Measurements from ENCODE around the gene GATA3.

The GATA3 gene

DNA sequence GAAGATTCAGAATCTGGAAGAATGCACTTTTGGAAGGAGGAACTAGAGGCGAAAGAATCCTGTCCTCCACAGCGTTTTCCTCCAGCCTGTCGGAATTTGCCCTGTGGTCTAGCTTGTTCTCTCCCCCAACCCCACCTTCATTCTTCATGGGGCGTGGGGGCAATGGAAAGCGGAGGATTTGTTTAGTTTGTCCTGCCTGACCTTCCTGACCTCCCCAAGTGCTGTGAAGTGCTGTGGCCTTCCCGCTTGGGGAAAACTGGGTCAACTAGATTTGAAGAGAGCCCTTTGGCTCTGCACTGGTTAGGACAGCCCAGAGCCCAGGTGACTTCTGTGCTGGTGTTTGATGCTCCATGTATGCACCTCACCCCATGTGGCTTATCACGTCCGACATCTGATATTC, 49.1 kb downstream of the GATA3 start:
- DNase-seq, result no peak

- no peak for DNase-seq
These were observed 49.5 kb downstream of the GATA3 start for GRCh38 chr10:8104005-8104404.

- no peak for DNase-seq
These were observed 50.2 kb downstream of the GATA3 start for GRCh38 chr10:8104721-8105120.

- DNase-seq, result no peak
These were observed 51.4 kb downstream of the GATA3 start for GRCh38 chr10:8105932-8106331.

DNA sequence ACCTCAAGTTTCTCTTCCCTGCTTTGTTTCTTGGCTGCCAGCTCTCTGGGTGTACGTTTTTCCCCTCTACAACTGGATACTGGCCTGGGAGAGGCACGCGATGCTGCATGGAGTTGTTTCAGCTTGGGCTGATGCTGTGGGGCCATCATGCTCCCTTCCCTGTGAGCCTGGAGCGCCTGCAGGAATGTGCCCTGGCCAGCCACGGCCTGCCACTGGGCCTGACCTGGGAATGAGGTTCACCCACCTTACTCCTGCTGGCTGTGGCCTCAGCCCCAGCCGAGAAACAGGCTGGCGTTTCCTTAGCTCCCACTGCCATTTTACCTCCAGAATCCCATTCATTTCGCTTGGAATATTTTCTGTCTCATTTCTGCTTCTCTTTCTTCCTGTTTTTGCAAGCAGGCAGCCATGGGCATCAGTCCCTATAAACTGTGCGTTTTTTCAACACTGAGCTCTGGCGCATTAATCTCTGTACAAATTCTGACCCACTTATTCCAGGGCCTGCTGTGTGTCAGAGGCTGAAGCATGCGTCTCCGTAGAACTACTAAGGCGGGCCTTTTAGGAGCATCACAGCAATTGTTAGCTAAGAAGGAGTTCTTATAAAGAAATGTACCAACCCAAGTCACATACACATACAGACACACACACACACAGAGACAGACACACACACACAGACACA, 57.9 kb downstream of the GATA3 start:
- no peak for DNase-seq

GRCh38 chr10:8112942-8113442, 58.5 kb downstream of the GATA3 start:
- DNase-seq, result no peak

DNA sequence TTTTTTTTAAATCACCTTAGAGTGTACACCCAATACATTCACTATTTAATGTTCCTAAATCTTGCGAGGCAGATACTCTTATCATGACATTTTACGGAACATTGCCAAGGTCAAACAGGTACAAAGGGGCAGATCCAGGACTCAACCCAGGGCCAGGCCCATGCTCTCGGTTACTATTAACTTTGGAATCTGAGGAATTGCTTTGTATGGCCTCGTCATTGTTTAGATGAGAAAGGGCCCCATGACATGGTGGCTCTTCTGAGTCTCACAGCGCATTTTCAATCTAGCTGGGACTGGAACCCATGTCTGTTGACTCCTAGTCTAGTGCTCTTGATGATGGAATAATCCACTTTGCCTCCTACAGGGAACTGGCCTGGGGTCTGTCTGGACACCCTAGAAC, 59.1 kb downstream of the GATA3 start:
- DNase-seq, result no peak

GRCh38 chr10:8114741-8115617, 60.5 kb downstream of the GATA3 start:
- DNase-seq, result no peak

DNA sequence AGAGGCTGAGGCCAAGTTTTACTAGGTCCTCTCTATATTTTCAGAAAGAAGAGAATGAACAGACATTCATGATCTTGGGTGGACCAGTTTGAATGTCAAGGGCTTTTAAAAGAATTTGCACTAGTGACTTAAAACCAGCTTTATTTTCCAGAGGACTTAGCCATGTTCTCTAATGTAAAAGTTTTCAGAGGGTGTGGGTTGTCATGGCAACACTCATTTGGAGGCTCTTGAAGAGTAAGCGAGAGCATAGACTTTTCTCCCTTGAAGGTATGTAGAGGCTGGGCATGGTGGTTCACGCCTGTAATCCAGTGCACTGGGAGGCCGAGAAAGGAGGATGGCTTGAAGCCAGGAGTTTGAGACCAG, 61.1 kb downstream of the GATA3 start:
- no peak for DNase-seq

DNA sequence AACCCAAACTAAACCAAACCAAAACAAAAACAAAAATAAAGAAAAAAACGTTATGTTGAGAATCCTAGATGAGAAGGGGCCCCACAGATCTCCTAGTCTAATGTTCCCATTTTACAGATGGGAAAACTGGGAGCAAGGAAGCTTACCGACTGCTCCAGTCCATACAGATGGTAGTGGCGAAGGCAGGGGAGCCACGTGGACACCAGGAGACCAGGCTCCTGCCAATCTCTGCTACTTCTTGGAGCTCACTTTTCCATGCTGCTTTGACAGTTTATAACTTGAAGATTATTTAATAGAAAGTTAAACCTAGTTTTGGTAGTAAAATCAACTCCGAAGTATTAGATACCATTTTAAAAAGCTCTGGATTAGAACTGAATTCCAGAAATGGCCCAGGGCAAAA, 62.0 kb downstream of the GATA3 start:
- DNase-seq, result no peak

DNA sequence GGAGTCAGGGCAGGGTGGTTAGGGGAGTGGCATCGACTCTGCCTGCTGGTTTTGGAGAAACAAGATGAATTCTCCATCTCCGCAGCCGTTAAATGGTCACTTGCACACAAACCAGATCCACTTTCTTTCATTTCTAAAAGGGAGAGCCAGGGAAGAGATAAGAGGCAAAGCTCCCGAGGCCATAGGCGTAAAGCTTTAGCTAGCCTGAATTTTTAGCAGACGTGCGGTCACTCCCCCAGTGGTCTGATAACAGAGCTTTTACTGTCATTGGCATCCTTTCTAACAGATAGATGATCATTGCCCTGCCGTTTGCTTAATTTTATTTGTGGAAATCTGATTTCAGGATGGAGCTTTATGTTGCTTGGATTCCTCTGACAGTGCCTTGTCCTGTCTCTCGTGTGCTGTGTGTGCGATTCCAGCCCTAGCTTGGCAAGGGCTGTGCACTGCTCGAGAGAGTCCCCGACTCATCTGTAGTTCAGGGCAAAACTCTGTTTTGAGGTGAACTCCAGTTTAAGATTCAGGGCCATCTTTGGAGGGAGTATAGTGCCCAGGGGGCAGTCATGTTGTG, 62.5 kb downstream of the GATA3 start:
- DNase-seq, result no peak

DNA sequence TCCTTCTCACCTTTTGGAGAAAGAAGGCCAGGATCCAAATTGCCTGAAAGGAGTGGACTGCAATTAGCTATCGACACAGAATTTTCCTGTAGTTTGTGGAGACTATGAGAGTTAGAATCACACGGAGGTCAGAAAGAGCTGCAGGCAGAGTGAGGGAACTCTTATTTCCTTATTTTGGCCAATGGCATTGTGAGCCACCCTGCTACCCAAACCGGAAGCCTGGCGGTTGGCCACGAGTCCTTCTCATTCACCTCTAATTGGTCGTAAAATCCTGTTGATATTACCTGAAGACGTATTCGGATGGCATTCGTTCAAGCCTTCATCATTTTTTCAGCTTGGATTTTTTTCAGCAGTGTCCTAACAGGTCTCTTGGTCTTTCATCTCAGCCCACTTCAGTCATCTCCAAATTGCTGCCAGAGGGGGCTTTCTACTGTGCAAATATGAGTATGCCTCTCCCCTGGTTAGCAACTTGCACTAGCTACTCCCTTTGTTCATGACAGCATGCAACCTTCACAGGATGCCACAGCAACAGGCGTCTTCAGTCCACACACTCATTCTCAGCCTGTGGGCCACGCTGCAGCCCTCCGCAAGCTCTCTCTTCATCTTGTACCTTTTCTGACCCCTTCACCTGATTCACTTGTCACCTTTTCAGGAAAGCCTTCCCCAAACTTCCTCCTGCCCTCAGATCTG, 66.9 kb downstream of the GATA3 start:
- no peak for DNase-seq

DNA sequence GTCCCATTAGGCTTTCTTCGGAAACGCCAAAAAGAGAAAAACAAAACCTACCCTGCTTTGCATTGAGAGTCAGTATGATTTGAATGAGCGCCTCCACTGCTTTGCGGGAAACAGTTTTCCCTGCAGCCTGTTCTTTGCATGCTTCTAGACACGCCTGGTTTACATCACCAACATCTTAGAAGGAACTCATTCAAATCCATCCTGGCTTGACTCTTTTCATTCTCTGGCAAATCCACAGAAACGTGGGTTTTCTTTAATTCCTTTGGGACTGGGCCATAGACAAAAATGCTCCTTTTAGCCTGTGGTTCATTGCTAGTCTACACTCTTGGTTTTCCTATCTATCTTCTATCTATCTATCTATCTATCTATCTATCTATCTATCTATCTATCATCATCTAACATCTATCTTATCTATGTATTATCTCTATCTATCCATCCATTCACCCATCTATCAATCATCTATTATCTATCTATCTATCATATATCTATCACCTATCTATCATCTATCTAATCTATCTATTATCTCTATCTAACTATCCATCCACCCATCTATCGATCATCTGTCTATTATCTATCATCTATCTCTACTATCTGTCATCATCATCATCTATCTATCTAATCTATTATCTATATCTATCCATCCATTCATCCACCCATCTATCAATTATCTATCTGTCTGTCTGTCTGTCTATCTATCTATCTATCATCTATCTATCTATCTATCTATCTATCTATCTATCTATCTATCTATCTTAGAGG, 68.3 kb downstream of the GATA3 start:
- DNase-seq, result no peak

DNA sequence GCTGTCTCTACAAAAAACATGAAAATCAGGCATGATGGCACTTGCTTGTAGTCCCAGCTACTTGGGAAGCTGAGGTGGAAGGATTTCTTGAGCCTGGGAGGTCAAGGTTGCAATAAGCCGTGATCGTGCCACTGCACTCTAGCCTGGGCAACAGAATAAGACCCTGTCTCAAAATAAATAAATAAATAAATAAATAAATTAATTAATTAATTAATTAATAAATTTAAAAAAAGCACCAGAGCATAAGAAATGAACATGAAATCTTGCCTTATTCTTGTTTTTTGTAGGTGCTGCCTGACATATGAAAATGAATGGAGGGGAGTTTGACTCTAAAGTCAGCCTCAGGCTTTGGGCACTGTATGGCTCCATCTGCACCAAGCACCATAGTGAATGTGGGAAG, 69.9 kb downstream of the GATA3 start:
- DNase-seq, result no peak
